ENCODE results near the gene VCL.

GRCh38 chr10:74081192-74081803, 83.4 kb downstream of the VCL start:
- TF ChIP-seq CTCF (IDR thresholded peaks at IDR 0.05) (peak; percentile 20 to 70 (median 64)), POLR2A (IDR thresholded peaks at IDR 0.05) (no peak)
